Esophagus muscularis mucosa (tissue), 4 donors: ENCODE data around the gene COL4A1. TPM values are rescaled to one million over a fixed set of nuclear protein-coding genes. Genes with fewer than 3 reads are reported as not detected.
A peak's percentile ranks its signal among the peaks of the same experiment; 100 is the strongest.

Experiments used
- DNase-seq: peaks from one replicate; pipeline ENCODE4 v3.0.0-alpha.2; 2017; ENCODE audit errors: extremely low spot score
- H3K27ac ChIP-seq, 4 donors: fragments of 200-600 bp; sonication (generic); replicated peaks in 1 of 4; 1 replicate in 3 of 4; 2 replicates in 1 of 4; pipeline ENCODE4 v1.5.1; 2016 to 2019; ENCODE audit warnings: mild to moderate bottlenecking in 1 of 4
- H3K27me3 ChIP-seq, 4 donors: fragments of 200-600 bp; sonication (generic); one replicate each; pipeline versions ENCODE4 v1.5.1 to v1.6.0; 2016 to 2019
- H3K36me3 ChIP-seq, 4 donors: fragments of 200-600 bp; sonication (generic); one replicate each; pipeline ENCODE4 v1.5.1; 2016 to 2019
- H3K4me1 ChIP-seq, 4 donors: fragments of 200-600 bp; sonication (generic); one replicate each; pipeline ENCODE4 v1.5.1; 2016 to 2019
- H3K4me3 ChIP-seq, 4 donors: fragments of 200-600 bp; sonication (generic); 1 replicate in 2 of 4; 2 replicates in 2 of 4; pipeline ENCODE4 v1.5.1; 2016 to 2019; ENCODE audit warnings: mild to moderate bottlenecking in 4 of 4, moderate library complexity in 1 of 4
- H3K9me3 ChIP-seq, 4 donors: fragments of 200-600 bp; sonication (generic); 1 replicate in 3 of 4; 2 replicates in 1 of 4; pipeline ENCODE4 v1.5.1; 2016 to 2019
- EP300 ChIP-seq: sonication (generic); formaldehyde crosslinking; IDR thresholded peaks from one replicate; pipeline ENCODE4 v1.6.1; 2017; ENCODE audit warnings: antibody characterized with exemption
- POLR2A ChIP-seq: fragments of 450-650 bp; IDR thresholded peaks from one replicate; pipeline ENCODE4 v1.6.1; 2017; ENCODE audit warnings: antibody characterized with exemption, moderate library complexity, mild to moderate bottlenecking, low read depth
- POLR2AphosphoS5 ChIP-seq, 2 donors: sonication (generic); formaldehyde crosslinking; IDR thresholded peaks; one replicate each; pipeline ENCODE4 v1.6.1; 2017; ENCODE audit warnings: antibody characterized with exemption in 2 of 2
- WGBS: methylation state at CpG from one replicate; pipeline ENCODE4 v1.1.5; 2018; 5-methylcytosine and 5-hydroxymethylcytosine counted together
- intact Hi-C: fragments of 100-400 bp; cut with DNase I; formaldehyde crosslinking; loops from one replicate; pipeline ENCODE4 v1.15.1; 2023
- total RNA-seq, 4 donors: library from RNA; depleted of rRNA; stranded (reverse); fragments of >200 nt; gene quantifications; one replicate each; pipeline versions ENCODE4 v1.1.0 to v1.2.1, GENCODE V29; 2016
- TF ChIP-seq, protein P1 (sequence below), 3 experiments: fragments of 200-600 bp in 2 of 3; fragments of 450-650 bp in 1 of 3; sonication (generic) in 2 of 3; IDR thresholded peaks; one replicate each; pipeline ENCODE4 v1.5.1; 2017 to 2019; ENCODE audit warnings: antibody characterized with exemption in 3 of 3, mild to moderate bottlenecking in 2 of 3, moderate library complexity in 1 of 3

The COL4A1 gene
- total RNA-seq, 4 donors from 2014 or later: 328 to 578 (median 405) TPM

DNA sequence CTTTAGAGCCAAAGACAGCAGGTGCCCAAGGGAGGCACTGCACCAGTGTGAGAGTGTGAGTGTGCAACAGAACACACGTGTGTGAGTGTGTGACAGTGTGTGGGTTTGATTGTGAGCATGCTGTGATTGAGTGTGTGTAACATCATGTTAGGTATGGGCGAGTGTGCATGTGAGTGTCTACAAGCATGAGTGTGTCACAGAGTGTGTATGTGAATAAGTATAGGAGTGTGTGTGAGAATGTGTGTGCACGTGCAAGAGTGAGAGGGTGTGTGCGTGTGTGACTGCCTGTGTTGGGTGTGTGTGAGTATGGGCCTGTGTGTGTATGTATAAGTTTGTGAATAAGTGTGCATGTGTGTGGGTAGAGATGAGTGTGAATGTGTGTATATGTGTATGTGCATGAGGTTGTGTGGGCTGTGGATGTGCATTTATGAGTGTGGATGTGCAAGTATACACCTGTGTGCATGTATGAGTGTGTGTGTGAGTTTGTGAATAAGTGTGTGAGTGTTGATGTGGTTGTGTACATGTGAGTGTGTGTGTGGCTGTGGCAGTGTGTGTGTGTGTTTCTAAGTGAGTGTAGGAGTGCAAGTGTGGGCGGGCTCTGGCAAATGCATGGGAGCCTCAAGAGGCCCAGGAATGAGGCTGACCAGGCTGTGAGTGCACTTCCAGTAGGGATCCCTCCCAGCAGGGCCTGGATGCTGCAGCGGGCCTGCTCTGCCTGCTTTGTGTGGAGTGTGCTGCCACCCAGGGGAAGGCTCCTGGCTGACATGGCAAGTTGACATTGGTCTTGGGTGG, 198.4 kb downstream of the COL4A1 start:
- no peaks in the 10 kb centered on the region for H3K27me3 ChIP-seq
- peaks cover 30 to 46% (median 41%) of the 10 kb centered on the region in 4 donors for H3K4me1 ChIP-seq
- H3K36me3 ChIP-seq: no peaks in the 10 kb centered on the region
- no peak overlapping the region for H3K4me3 ChIP-seq
- H3K9me3 ChIP-seq: no peaks in the 10 kb centered on the region
- TF ChIP-seq POLR2AphosphoS5 (IDR thresholded peaks at IDR 0.05) (peak; percentile 67 to 70), EP300 (no peak)
- TF ChIP-seq, protein P1, sequence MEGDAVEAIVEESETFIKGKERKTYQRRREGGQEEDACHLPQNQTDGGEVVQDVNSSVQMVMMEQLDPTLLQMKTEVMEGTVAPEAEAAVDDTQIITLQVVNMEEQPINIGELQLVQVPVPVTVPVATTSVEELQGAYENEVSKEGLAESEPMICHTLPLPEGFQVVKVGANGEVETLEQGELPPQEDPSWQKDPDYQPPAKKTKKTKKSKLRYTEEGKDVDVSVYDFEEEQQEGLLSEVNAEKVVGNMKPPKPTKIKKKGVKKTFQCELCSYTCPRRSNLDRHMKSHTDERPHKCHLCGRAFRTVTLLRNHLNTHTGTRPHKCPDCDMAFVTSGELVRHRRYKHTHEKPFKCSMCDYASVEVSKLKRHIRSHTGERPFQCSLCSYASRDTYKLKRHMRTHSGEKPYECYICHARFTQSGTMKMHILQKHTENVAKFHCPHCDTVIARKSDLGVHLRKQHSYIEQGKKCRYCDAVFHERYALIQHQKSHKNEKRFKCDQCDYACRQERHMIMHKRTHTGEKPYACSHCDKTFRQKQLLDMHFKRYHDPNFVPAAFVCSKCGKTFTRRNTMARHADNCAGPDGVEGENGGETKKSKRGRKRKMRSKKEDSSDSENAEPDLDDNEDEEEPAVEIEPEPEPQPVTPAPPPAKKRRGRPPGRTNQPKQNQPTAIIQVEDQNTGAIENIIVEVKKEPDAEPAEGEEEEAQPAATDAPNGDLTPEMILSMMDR (IDR thresholded peaks at IDR 0.05): peak; percentile 67 to 84 (median 77)
- H3K27ac ChIP-seq: peak overlapping the region; percentile 70 to 85 (median 82)
- 75% methylated on average over 6 of the region's 6 CpGs for WGBS
- intact Hi-C loops: loop anchor here (5.0 to 10.0 kb wide), 5 partner anchors 234 to 1191 kb away; partner anchors contain the start of gene IRS2
- peak; percentile 93 for DNase-seq

DNA sequence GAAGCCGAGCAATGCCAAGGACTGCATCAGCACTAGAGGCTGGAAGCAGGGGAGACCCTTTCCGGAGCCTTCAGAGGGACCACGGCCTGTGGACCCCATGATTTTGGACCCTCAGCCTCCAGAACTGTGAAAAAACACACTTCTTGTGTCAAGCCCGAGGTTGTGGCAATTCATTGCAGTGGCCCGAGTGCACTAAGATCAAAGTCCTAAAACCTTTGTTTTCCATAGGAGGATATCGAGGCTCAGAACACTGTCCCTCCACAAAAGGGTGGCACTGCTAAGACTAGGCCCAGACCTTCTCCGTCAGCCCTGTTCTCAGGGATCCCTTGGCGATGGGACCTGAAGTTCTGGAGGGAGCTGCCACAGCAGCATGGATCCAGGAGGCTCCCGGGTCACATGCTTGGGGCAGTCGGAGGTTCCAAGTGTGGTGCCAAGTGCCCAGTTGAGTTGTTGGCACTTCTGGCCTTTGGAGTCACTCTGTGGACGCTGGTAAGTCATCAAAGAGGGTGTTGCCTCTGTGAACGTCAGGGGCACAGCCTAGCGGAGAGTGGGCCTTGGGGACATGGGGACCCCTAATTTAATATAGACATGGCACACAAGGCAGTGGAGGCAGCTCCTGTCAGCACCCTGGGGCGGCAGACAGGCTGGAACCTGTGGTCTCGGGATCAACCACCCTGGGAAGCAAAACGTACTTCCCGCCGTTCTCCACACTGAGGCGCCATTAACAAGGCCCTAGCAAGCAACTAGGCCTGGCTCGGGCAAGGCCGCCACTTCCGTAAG, 199.2 kb downstream of the COL4A1 start:
- intact Hi-C loops: loop anchor here (5.0 to 10.0 kb wide), 5 partner anchors 233 to 1190 kb away; partner anchors contain the start of gene IRS2
- peaks cover 30 to 46% (median 41%) of the 10 kb centered on the region in 4 donors for H3K4me1 ChIP-seq
- H3K27ac ChIP-seq: peak overlapping the region; percentile 77 to 85 (median 82)
- 89% methylated on average over 18 of the region's 22 CpGs for WGBS
- DNase-seq: peak; percentile 87
- no peaks in the 10 kb centered on the region for H3K9me3 ChIP-seq
- TF ChIP-seq EP300 (no peak), POLR2A (no peak), POLR2AphosphoS5 (IDR thresholded peaks at IDR 0.05) (no peak)
- TF ChIP-seq, protein P1 (IDR thresholded peaks at IDR 0.05): peak in 1 of 3 experiments; percentile 26
- no peak overlapping the region for H3K4me3 ChIP-seq
- no peaks in the 10 kb centered on the region for H3K27me3 ChIP-seq
- H3K36me3 ChIP-seq: no peaks in the 10 kb centered on the region

- peak; percentile 92 for DNase-seq
- Histone ChIP-seq H3K4me1 (peaks cover 30 to 46% (median 41%) of the 10 kb centered on the region in 4 donors), H3K27me3 (no peaks in the 10 kb centered on the region), H3K27ac (peak overlapping the region; percentile 77 to 85 (median 82)), H3K9me3 (peaks cover 0 to 7% (median 3%) of the 10 kb centered on the region in 4 donors), H3K4me3 (no peak overlapping the region), H3K36me3 (no peaks in the 10 kb centered on the region)
- intact Hi-C loops: loop anchor here (5.0 to 10.0 kb wide), 5 partner anchors 232 to 1189 kb away; partner anchors contain the start of gene IRS2
- WGBS: 67% methylated on average over 5 of the region's 7 CpGs
- peak; percentile 58 to 78 for TF ChIP-seq POLR2AphosphoS5 (IDR thresholded peaks at IDR 0.05)
- TF ChIP-seq POLR2A: no peak
Measured at GRCh38 chr13:110106726-110107125, 200.2 kb downstream of the COL4A1 start.

GRCh38 chr13:110105136-110105535, 201.8 kb downstream of the COL4A1 start:
- no peak overlapping the region for H3K4me3 ChIP-seq
- peaks cover 26 to 42% (median 36%) of the 10 kb centered on the region in 4 donors for H3K4me1 ChIP-seq
- H3K9me3 ChIP-seq: peaks cover 0 to 8% (median 3%) of the 10 kb centered on the region in 4 donors
- no peaks in the 10 kb centered on the region for H3K36me3 ChIP-seq
- no peak overlapping the region for H3K27ac ChIP-seq
- no peaks in the 10 kb centered on the region for H3K27me3 ChIP-seq
- 94% methylated on average over 6 of the region's 6 CpGs for WGBS
- peak; percentile 68 for DNase-seq
- TF ChIP-seq POLR2A: no peak
- TF ChIP-seq EP300: no peak
- TF ChIP-seq, protein P1 (IDR thresholded peaks at IDR 0.05): no peak
- TF ChIP-seq POLR2AphosphoS5 (IDR thresholded peaks at IDR 0.05): no peak
- intact Hi-C loops: loop anchor here (5.0 to 10.0 kb wide), 5 partner anchors 230 to 1188 kb away; partner anchors contain the start of gene IRS2
